Fibroblast of pulmonary artery (primary cell): ENCODE data around the gene DUSP8.
"Not testable (repeated sequence)": the region's sequence is repeated elsewhere in the genome, so short reads cannot be mapped to it uniquely, and the experiment has no call there.

Source experiments
- DNase-seq: peaks from one replicate; pipeline ENCODE4 v3.0.0-alpha.2; 2010; ENCODE audit warnings: low read depth
- H3K4me3 ChIP-seq: replicated peaks from 2 replicates; pipeline ENCODE4 v1.5.1; 2011; ENCODE audit warnings: low read depth, mild to moderate bottlenecking, control low read depth, low read length, moderate library complexity
- CTCF ChIP-seq: IDR thresholded peaks from 2 replicates; pipeline ENCODE4 v1.5.1; 2011; ENCODE audit warnings: mild to moderate bottlenecking, control low read depth, low read length, inconsistent platforms; ENCODE audit errors: missing control alignments

The DUSP8 gene

GRCh38 chr11:1604181-1604580 is 32.1 kb upstream of the DUSP8 start:
- TF ChIP-seq CTCF = no peak
- no peak overlapping the region for H3K4me3 ChIP-seq
- DNase-seq = no peak

GRCh38 chr11:1603629-1604028 is 31.6 kb upstream of the DUSP8 start:
- no peak for TF ChIP-seq CTCF
- DNase-seq = no peak
- H3K4me3 ChIP-seq = no peak overlapping the region

- not testable (repeated sequence) for H3K4me3 ChIP-seq, DNase-seq
Measured at GRCh38 chr11:1601663-1602062, 29.6 kb upstream of the DUSP8 start.

- no peak for DNase-seq
- TF ChIP-seq CTCF = no peak
- H3K4me3 ChIP-seq = no peak overlapping the region
Measured at GRCh38 chr11:1600626-1601025, 28.6 kb upstream of the DUSP8 start.

- H3K4me3 ChIP-seq = no peak overlapping the region
- TF ChIP-seq CTCF = no peak
- no peak for DNase-seq
Measured at GRCh38 chr11:1598816-1599215, 26.7 kb upstream of the DUSP8 start.

- DNase-seq, H3K4me3 ChIP-seq: not testable (repeated sequence)
Measured at GRCh38 chr11:1598406-1598805, 26.3 kb upstream of the DUSP8 start.

- no peak for TF ChIP-seq CTCF
- no peak within 1 kb of the TSS for H3K4me3 ChIP-seq
- DNase-seq = no peak
Measured at GRCh38 chr11:1597994-1598380, 25.9 kb upstream of the DUSP8 start, which contains the start of gene KRTAP5-2. KRTAP5-2 (minus strand) TSS chr11:1598294; CDS start chr11:1598250, 44 bp downstream.

GRCh38 chr11:1597331-1597993 is 25.4 kb upstream of the DUSP8 start:
- TF ChIP-seq CTCF = no peak
- H3K4me3 ChIP-seq = no peak overlapping the region

GRCh38 chr11:1596576-1597121 is 24.6 kb upstream of the DUSP8 start:
- H3K4me3 ChIP-seq, DNase-seq: not testable (repeated sequence)

More at GRCh38 chr11:1597331-1597993, 25.4 kb upstream of the DUSP8 start:
- DNase-seq = no peak

- DNase-seq, H3K4me3 ChIP-seq: not testable (repeated sequence)
Measured at GRCh38 chr11:1595994-1596575, 24.0 kb upstream of the DUSP8 start.
